ENCODE data around the gene TSKS.
"Not testable (repeated sequence)": the region's sequence is repeated elsewhere in the genome, so short reads cannot be mapped to it uniquely, and the experiment has no call there.

The TSKS gene

DNA sequence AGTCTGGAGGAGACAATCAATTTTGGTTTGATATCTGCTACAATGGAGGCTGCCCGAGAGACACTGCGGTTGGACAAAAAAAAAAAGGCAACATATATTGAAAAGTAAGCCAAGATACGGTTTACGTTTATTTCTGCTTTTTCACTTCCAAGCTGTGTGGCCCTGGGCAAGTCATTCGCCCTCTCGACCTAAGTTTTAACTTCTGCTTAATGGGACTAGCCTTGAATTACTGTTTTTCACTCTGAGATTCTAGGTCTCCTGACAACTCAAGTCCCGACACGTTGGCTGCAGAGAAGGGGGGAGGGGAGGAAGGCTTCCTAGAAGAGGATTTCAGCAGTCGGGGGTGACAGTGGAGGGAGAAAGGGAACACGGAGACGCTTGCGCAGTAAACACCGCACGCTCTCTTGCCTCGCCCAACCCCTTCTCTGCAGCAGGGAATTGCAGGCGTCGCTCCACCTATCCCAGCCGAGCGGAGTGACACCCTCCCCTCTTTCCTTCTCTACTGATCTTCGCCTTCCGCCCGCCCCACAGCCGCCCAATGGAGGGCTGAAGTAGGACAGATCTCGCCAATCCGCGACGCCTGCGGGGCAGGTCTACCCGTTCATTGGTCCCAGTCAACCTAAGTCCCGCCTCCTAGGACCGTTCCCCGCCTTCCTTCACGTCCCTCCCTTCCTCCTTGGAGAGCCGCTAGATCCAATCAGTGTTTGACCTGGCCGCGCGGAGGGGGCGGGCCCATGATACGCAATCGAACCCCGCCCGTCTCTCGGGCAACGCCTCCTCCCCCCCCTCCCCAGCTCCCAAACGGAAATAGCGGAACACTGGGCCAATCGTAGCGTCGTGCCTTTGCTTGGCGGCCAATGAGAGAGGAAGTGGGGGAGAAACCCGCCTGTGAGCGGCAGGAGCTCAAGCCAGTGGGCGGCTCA lies 3.2 kb upstream of the TSKS start:
- DNase-seq: peak; percentile 100

DNA sequence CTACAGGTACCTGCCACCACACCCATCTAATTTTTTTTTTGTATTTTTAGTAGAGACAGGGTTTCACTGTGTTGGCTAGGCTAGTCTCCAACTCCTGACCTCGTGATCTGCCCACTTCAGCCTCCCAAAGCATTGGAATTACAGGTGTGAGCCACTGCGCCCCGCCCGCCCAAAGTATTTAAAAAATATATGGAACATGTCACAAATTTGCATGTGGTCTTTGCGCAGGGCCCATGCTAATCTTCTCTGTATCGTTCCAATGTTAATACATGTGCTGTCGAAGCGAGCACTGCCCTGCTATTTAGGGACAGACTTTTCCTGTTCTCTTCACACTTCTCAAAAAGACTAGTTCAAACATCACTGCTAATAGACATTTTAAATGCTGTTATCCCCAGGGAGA lies 1.2 kb upstream of the TSKS start:
- no peak for DNase-seq

DNA sequence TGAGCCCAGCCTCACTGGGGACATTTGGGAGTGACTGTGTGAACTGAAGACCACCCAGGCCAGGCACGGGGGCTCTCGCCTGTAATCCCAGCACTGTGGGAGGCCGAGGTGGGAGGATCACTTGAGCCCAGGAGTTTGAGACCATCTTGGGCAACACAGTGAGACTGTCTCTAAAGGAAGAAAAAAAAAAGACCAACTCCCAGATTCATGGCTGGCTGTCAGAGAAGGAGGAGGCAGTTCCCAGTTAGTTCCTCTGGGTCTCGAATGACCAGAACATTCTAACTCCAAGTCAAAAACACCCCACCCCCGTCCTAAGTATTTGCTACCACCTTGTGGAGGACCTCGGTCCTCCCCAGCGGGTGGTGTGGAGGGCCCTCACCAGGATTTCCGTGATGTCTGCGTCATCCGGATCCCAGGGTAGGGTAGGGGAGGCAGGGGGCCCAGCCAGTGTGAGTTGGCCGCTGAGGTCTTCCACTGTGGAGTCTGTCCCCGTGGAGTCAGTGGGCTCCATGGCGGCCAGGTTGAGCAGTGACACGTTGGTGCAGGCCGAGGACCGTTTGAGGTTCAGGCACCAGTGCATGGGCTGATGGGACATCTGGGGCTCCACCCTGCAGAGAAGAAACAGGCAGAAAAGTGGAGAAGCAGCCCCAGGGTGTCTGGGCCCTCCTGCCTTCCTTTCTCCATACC lies 1.3 kb downstream of the TSKS start:
- no peak for DNase-seq

- DNase-seq: no peak
Measured at GRCh38 chr19:49761249-49761624, 1.9 kb downstream of the TSKS start.

DNA sequence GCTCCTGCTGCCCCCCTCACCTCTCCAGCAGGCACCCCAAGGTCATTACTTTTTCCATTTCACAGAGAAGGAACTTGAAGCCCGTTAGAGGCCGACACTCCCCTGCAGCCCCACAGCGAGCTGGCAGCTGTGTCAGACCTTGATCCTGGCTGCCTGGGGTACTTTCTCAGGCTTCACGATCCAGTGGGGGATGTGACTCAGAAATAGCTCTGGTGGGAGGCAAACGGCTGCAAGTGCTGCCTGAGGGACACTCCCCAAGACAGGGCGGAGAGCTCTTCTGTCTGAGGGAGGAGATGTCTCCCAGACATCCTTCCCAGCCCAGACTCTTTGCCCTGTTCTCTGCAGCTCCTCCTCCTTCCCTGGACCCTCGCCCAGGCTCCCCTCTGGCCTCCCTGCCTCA lies 4.8 kb downstream of the TSKS start:
- no peak for DNase-seq

DNA sequence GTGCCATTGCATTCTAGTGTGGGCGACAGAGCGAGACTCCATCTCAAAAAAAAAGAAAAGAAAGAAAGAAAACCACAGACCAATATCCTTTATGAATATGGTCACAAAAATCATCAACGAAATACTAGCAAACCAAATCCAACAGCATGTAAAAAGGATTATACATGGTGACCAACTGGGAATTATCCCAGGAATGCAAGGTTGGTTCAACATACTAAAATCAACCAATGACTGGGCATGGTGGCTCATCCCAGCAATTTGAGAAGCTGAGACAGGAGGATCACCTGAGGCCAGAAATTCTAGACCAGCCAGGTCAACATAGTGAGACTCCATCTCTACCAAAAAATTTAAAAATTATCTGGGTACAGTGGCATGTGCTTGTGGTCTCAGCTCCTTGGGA lies 7.2 kb downstream of the TSKS start:
- no peak for DNase-seq

GRCh38 chr19:49752701-49753100 lies 10.4 kb downstream of the TSKS start:
- DNase-seq: no peak

DNA sequence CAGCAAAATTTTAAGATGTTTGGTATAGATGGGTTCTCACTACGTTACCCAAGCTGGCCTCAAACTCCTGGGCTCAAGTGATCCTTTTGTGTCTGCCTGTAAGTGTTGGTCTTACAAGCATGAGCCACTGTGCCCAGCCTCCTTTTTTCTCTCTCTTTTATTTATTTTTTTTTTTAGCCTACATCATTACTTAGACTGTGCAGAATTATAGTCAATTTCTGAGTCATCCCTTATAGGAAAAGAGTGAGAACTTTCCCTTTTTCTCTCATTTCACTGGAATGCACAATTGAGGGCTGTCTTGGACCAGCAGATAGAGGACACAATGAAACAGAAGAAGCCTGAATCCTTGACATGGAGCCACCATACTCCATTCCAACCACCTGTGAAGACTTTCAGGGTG lies 13.3 kb downstream of the TSKS start:
- DNase-seq: no peak

GRCh38 chr19:49749055-49749716 lies 13.9 kb downstream of the TSKS start:
- DNase-seq: no peak

DNA sequence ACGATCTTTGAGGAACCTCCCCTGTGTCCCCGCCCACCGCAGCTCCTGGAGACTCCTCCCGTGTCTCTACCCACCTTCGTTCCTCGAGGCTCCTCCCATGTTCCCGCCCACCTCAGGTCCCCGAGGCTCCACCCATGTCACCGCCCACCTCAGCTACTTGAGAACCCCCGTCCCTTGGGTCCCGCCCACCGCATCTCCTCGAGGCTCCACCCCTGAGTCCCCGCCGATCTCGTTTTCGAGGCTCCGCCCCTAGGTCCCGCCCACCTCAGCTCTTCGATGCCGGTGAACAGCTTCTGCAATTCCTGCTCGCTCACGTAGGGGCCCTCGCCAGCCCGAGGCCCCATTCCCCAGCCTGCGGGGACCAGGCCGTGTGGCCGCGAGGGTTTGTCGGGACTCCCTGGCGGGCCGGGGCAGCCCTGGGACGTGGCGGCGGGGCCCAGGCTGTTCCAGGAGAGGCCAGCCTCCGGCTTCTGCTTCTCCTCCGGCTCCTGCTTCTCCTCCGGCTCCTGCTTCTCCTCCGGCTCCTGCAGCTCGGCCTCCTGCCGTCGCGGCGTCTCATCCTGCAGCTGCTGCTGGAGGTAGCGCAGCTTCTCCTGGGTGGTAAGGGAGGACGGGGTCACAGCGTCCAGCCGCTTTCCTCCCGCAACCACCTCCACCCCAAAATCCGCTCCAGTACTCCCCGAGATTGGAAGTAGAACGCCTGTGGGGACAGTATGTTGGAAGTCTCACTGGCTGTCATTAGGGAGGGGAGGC lies 16.7 kb downstream of the TSKS start:
- peak; percentile 65 to 72 for DNase-seq

DNA sequence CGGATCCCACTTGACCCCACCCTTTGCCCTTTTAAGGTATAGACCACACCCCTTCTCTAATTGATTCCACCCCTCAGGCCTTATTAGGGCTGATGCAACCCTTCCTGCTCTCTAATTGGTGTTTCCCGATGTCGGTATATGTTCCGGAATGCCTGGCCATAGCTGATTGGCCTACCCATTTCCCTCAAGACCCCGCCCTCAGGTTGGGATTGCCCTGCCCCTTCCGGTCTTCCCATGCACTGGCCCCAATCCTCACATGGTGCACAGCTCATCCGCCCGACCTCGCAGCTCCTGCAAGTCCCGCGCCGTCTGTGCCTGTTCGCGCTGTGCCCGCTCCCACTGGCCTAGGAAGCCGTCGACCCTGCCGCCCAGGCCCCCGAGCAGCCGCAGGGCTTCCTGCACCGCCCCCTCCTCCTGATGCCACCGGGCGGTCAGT lies 18.1 kb downstream of the TSKS start:
- DNase-seq: no peak

GRCh38 chr19:49741210-49741844 lies 21.8 kb downstream of the TSKS start:
- DNase-seq: no peak

DNA sequence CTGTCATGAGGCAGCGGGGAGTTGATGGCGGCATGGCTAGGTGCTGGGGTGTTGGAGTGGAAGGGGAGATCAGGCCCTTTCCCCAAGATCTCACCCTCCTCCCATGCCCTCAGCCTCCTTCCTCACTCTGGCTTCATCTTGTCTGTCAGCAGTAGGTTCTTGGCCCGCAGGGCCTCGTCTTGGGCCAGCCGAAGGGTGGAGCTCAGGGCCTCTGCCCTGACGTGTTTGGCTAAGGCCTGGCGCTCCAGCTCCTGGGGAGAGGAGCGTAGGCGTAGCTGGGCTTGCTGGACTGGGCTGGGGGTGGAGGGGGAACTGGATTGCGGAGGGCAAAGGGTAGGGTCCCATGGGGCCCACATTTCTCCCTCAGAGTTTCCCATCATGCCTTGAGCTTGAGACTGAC lies 23.2 kb downstream of the TSKS start:
- no peak for DNase-seq

DNA sequence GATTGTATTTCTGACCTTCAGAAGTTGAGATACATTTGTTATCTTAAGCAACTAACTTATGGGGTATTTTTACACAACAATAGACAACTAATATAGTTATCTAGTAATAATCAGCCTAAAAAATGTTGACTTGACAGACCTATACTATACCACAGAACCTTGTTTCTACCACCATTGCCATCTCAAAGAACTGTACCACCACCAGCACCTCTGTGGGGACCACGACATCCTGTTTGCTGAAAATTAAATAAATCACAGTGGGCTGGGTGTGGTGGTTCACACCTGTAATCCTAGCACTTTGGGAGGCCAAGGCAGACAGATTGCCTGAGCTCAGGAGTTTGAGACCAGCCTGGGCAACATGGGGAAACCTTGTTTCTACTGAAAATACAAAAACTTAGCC lies 24.0 kb downstream of the TSKS start:
- DNase-seq: no peak

- DNase-seq: no peak
Measured at GRCh38 chr19:49738268-49738667, 24.8 kb downstream of the TSKS start.

DNA sequence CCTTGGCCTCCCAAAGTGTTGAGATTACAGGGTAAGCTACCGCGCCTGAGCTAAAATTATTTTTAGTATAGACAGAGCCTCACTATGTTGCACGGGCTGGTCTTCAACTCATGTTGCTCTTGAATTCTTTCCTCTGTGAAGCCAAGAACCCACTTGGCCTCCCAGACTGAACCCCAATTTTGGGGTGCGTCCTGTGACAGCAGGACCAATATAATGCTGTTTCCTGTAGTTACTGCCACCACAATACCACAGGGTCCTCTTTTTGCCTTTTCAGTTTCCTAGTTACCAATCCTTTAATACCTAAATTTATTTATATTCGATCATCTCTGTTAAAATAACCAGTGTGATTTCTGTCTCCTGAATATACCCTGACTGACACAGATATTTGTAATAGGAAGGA lies 32.9 kb downstream of the TSKS start:
- DNase-seq: no peak

DNA sequence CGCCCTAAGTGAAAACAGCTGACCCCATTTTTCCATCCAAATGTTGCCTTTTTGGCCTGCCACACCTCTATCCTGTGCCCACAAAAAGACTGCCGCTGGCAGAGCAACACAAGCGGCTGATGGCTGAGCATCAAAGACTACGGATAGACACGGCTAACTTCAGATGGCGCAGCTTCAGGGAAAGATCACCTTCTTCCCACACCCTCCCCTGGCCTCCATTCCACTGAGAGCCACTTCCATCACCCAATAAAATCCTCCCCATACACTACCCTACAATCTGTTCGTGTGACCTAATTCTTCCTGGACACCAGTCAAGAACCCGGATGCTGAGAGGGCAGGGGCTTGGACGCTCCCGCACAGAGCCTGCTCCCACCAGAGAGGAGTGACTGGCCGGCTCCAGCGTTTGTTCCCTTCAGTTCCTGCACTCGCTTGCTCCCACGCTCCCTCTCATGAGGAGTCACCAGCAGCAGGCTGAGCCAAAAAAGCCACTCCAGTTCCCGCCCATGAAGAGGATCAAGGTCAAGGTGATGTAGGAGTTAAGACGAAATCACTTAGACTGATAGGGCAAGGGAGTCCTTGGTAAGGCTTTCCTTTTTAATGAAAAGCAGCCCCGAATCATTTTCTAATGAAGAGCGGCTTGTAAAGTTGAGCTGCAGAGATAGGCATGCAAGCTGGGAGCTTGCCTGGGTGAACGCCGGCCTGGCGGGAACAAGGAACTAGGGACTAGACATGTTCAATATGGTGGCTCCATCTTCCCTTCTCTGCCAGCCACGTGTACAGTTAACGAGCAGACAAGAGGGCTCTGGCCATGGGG lies 35.7 kb downstream of the TSKS start:
- no peak for DNase-seq

DNA sequence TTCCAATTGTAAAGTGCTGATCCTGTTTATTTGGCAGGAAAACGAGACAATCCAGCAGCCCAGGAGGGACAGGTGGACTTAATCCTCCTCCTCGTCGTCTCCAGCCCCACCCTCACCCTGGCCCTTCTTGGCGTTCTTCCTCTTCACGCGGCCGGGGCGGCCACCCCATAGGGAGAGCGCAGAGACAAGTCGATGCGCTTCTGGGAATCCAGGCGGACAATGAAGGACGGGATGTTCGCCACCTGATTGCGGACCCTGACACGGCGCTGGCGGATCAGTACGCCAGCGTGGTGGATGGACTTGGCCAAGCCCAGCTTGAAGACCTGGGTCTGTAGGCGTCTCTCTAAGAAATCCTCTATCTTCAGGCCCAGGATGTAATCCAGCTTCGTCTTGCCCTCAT lies 43.7 kb downstream of the TSKS start:
- not testable (repeated sequence) for DNase-seq

DNA sequence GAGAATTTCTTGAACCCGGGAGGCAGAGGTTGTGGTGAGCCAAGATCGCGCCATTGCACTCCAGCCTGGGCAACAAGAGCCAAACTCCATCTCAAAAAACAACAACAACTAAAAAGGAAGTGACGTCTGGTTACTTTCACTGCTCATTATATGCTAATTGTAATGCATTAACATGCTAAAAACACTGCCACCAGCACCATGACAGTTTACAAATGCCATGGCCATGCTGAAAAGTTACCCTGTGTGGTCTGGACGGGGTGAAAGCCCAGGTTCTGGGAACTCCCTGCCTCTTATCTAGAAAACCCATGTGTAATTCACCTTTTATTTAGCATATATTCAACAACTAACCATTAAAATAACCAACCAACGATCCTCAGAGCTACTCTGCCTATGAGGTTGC lies 44.1 kb downstream of the TSKS start:
- no peak for DNase-seq

DNA sequence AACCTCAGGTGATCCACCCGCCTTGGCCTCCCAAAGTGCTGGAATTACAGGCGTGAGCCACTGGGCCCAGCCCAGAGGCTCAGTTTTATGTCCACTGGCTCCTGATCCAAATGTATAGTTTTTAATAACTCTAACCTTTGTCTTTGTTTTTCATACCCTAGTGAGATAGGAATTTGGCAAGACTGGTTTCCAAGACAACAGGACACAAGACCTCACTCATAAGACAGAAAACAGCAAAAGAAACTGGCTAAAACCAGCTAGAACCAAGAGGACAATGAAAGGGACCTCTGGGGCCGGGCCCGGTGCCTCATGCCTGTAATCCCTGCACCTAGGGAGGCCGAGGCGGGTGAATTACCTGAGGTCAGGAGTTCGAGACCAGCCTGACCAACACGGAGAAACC lies 44.6 kb downstream of the TSKS start:
- DNase-seq: no peak

DNA sequence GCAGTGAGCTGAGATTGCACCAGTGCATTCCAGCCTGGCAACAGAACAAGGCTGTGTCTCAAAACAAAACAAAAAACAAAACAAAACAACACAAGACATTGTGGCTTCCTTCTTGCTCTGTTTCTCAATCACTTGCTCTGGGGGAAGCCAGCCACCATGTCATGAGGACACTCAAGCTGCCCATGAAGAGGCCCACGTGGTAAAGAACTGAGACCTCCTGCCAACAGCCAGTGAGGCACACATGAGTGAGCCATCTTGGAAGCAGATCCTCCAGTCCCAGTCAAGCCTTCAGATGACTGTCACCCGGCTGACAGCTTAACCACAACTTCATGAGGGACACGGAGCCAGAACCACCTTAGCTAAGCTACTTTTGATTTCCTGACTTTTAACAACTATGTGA lies 47.0 kb downstream of the TSKS start:
- DNase-seq: no peak
